ENCODE data around the gene LINC01488. TPM values are rescaled to one million over a fixed set of nuclear protein-coding genes. Genes with fewer than 3 reads are reported as not detected.

LINC01488 gene
- total RNA-seq, 1 experiment from 2014 or later, result not detected

DNA sequence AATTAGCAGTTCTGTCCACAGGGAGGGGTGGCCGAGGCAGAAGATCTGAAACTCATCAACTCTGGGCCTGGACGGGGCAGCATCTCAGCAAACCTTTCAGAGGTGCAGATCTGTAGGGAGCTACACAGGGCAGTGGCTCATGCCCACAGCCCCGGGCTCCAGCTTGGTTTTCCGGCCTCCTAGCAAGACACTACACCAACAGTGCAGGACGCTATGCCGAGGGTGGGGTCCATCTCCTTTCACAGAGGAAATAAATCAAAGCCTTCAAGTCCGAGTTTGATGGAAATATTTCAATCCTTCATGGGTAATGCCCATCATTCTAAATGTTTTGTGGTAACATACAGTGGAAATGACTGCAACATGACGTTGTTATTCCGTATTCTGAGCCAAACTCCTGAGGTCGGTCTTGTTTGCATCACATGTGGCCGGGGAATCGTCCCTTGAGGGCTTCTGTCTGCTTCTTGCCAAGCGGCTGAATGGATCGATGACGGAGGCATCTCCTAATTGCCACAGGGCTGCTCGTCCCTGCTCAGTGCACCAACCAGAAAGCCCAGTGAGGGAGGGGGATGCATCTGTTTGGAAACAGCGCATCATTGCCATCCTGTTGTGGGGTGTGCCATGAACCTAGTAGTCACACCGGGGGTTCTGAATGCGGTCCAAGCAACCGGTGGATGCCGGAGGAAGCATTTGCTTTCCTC is 30.0 kb downstream of the LINC01488 start:
- ChIA-PET CTCF (no interaction called here), RAD21 (ENCODE audit: low non-redundant PET in 1 of 2, low total read pairs in 2 of 2, uncharacterized antibody in 2 of 2, unreplicated experiment in 2 of 2) (no interaction called here), POLR2A (no interaction called here)
- Histone ChIP-seq H3K4me1 (ENCODE audit: control insufficient read depth in 1 of 2, insufficient read depth in 2 of 2, low read length in 2 of 2) (peaks cover 0 to 25% of the 10 kb centered on the region in 2 experiments; a peak in 3 of 4 replicates), H3K79me2 (ENCODE audit: insufficient read depth, low read length) (no peaks in the 10 kb centered on the region), H3K4me2 (ENCODE audit: low read length) (no peak overlapping the region), H3K27ac (ENCODE audit: low read depth, low read length) (no peak overlapping the region), H2AFZ (ENCODE audit: low read depth, low read length, poor library complexity, severe bottlenecking) (no peak overlapping the region), H3K9me2 (ENCODE audit: insufficient read depth) (no peaks in the 10 kb centered on the region), H3K36me3 (ENCODE audit: control insufficient read depth in 1 of 2, insufficient read depth in 2 of 2, low read length in 2 of 2) (no peaks in the 10 kb centered on the region), H3K4me3 (replicated peaks in 1 of 2; ENCODE audit: low read depth in 1 of 2, low read length in 2 of 2) (no peak overlapping the region), H4K20me1 (ENCODE audit: insufficient read depth) (no peaks in the 10 kb centered on the region), H3K9ac (ENCODE audit: low read length) (no peak overlapping the region), H3K9me3 (ENCODE audit: control insufficient read depth in 1 of 2, insufficient read depth in 1 of 2, low read depth in 1 of 2, low read length in 2 of 2) (no peaks in the 10 kb centered on the region), H3K27me3 (ENCODE audit: insufficient read depth, low read length) (no peaks in the 10 kb centered on the region)
- ATAC-seq (no peak), DNase-seq (ENCODE audit: low read depth, low spot score) (no peak)
- intact Hi-C loops (cut with micrococcal nuclease), result no loop called here
- BruUV-seq (replicated peaks), result no TSS peak
- no peak for TF ChIP-seq SP1 (IDR thresholded peaks at IDR 0.05; ENCODE audit: low read depth)
- TF ChIP-seq ELF1 (IDR thresholded peaks at IDR 0.05; ENCODE audit: borderline replicate concordance, low read depth), result no peak
- TF ChIP-seq, protein P1, sequence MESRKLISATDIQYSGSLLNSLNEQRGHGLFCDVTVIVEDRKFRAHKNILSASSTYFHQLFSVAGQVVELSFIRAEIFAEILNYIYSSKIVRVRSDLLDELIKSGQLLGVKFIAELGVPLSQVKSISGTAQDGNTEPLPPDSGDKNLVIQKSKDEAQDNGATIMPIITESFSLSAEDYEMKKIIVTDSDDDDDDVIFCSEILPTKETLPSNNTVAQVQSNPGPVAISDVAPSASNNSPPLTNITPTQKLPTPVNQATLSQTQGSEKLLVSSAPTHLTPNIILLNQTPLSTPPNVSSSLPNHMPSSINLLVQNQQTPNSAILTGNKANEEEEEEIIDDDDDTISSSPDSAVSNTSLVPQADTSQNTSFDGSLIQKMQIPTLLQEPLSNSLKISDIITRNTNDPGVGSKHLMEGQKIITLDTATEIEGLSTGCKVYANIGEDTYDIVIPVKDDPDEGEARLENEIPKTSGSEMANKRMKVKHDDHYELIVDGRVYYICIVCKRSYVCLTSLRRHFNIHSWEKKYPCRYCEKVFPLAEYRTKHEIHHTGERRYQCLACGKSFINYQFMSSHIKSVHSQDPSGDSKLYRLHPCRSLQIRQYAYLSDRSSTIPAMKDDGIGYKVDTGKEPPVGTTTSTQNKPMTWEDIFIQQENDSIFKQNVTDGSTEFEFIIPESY (IDR thresholded peaks at IDR 0.05; ENCODE audit: extremely low read depth, insufficient replicate concordance, low read length), result no peak
- TF ChIP-seq POLR2AphosphoS5 (IDR thresholded peaks at IDR 0.05; ENCODE audit: low read depth, low read length), result no peak
- TF ChIP-seq YY1 (IDR thresholded peaks at IDR 0.05; ENCODE audit: extremely low read depth, insufficient replicate concordance, low read depth, low read length), result no peak
- TF ChIP-seq POLR2A (IDR thresholded peaks at IDR 0.05; ENCODE audit: borderline replicate concordance, extremely low read depth, insufficient read depth, insufficient read length), result no peak
- no peak for TF ChIP-seq ZNF274 (IDR thresholded peaks at IDR 0.05; ENCODE audit: low read depth, low read length)
- TF ChIP-seq, protein P2, sequence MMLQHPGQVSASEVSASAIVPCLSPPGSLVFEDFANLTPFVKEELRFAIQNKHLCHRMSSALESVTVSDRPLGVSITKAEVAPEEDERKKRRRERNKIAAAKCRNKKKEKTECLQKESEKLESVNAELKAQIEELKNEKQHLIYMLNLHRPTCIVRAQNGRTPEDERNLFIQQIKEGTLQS (IDR thresholded peaks at IDR 0.05), result no peak
- TF ChIP-seq MAX (IDR thresholded peaks at IDR 0.05), result no peak
- no peak for TF ChIP-seq SRF (IDR thresholded peaks at IDR 0.05; ENCODE audit: low read depth)
- TF ChIP-seq SIN3A (IDR thresholded peaks at IDR 0.05; ENCODE audit: low read depth), result no peak
- TF ChIP-seq ZFX (IDR thresholded peaks at IDR 0.05), result no peak
- no peak for TF ChIP-seq CEBPB (IDR thresholded peaks at IDR 0.05; ENCODE audit: low read depth)
- no peak for TF ChIP-seq REST (IDR thresholded peaks at IDR 0.05; ENCODE audit: low read depth)
- no peak for TF ChIP-seq TCF7L2 (IDR thresholded peaks at IDR 0.05; ENCODE audit: borderline replicate concordance, extremely low read depth, insufficient read depth, insufficient read length)
- TF ChIP-seq EZH2 (IDR thresholded peaks at IDR 0.05), result no peak
- TF ChIP-seq, protein P3, sequence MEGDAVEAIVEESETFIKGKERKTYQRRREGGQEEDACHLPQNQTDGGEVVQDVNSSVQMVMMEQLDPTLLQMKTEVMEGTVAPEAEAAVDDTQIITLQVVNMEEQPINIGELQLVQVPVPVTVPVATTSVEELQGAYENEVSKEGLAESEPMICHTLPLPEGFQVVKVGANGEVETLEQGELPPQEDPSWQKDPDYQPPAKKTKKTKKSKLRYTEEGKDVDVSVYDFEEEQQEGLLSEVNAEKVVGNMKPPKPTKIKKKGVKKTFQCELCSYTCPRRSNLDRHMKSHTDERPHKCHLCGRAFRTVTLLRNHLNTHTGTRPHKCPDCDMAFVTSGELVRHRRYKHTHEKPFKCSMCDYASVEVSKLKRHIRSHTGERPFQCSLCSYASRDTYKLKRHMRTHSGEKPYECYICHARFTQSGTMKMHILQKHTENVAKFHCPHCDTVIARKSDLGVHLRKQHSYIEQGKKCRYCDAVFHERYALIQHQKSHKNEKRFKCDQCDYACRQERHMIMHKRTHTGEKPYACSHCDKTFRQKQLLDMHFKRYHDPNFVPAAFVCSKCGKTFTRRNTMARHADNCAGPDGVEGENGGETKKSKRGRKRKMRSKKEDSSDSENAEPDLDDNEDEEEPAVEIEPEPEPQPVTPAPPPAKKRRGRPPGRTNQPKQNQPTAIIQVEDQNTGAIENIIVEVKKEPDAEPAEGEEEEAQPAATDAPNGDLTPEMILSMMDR (IDR thresholded peaks at IDR 0.05 in 2 of 3, conservative IDR thresholded peaks at IDR 0.05 in 1 of 3; ENCODE audit: borderline replicate concordance in 1 of 3, insufficient read depth in 1 of 3, low read depth in 2 of 3, low read length in 2 of 3), result no peak
- no peak for TF ChIP-seq FOSL1 (IDR thresholded peaks at IDR 0.05; ENCODE audit: low read depth)
